SU-DHL-6 (cell line): ENCODE data around the gene TRPM3.

Source experiments
- CTCF ChIP-seq: fragments of 200-600 bp; sonication (generic); IDR thresholded peaks from one replicate; pipeline ENCODE4 v1.5.1; 2017; ENCODE audit warnings: antibody characterized with exemption, mild to moderate bottlenecking, low read length, moderate library complexity; ENCODE audit not compliant: insufficient read depth, poor library complexity, severe bottlenecking
- EZH2phosphoT487 ChIP-seq: fragments of 200-600 bp; sonication (generic), shearing (Covaris generic); conservative IDR thresholded peaks from 2 replicates; pipeline ENCODE4 v1.6.1; 2018; ENCODE audit warnings: mild to moderate bottlenecking, antibody characterized with exemption, low read length, moderate library complexity, mixed read lengths

DNA sequence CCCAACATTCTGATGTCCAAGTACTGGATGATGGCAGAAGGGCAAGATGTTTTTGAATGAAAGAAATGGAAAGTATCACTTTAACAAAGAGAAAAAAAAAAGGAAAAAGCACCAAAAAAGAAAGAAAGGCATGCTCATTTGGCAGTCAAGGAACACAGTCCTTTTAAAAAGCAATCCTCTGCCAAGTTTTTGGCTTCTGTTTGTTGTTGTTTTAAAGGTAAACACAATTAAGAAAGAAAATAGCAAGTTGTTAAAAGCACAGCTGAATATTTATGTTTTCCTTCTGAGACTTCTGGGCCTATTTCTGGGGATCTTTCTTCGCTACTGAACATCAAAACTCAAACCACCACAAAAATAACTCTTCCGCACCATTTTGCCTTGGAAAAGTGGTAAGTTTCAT is 162.1 kb downstream of the TRPM3 start:
- TF ChIP-seq CTCF (no peak), EZH2phosphoT487 (no peak)
